Activated naive CD4-positive, alpha-beta T cell treated with anti-CD3 and anti-CD28 coated beads, Interleukin-2, amount 10 ng/mL, durations not matched to agents 7 days and 5 days (primary cell): Measurements from ENCODE around the gene ALKBH8.
"Not testable (repeated sequence)": the region's sequence is repeated elsewhere in the genome, so short reads cannot be mapped to it uniquely, and the experiment has no call there.

ENCODE experiments used
- CTCF ChIA-PET: fragments of 350-600 bp; sonication (Branson Sonifier 250); formaldehyde crosslinking; loops from one replicate; lab custom pipeline; 2021; ENCODE audit warnings: antibody characterized with exemption; lab: Charles Lee
- DNase-seq: peaks from one replicate; pipeline ENCODE4 v3.0.0-alpha.2; 2020
- H3K27ac Mint-ChIP-seq: one replicate; pipeline ENCODE4 v1.8.0; 2021; ENCODE audit warnings: mild to moderate bottlenecking, moderate library complexity, mixed read lengths
- H3K27me3 Mint-ChIP-seq: one replicate; pipeline ENCODE4 v1.8.0; 2021; ENCODE audit warnings: mild to moderate bottlenecking, mixed read lengths
- H3K36me3 Mint-ChIP-seq: one replicate; pipeline ENCODE4 v1.8.0; 2021; ENCODE audit warnings: mixed read lengths
- H3K4me1 Mint-ChIP-seq: one replicate; pipeline ENCODE4 v1.8.0; 2021; ENCODE audit warnings: mixed read lengths
- H3K4me3 Mint-ChIP-seq: one replicate; pipeline ENCODE4 v1.8.0; 2021; ENCODE audit warnings: mild to moderate bottlenecking, moderate library complexity, mixed read lengths
- H3K9me3 Mint-ChIP-seq: one replicate; pipeline ENCODE4 v1.8.0; 2021; ENCODE audit warnings: mixed read lengths

The ALKBH8 gene

DNA sequence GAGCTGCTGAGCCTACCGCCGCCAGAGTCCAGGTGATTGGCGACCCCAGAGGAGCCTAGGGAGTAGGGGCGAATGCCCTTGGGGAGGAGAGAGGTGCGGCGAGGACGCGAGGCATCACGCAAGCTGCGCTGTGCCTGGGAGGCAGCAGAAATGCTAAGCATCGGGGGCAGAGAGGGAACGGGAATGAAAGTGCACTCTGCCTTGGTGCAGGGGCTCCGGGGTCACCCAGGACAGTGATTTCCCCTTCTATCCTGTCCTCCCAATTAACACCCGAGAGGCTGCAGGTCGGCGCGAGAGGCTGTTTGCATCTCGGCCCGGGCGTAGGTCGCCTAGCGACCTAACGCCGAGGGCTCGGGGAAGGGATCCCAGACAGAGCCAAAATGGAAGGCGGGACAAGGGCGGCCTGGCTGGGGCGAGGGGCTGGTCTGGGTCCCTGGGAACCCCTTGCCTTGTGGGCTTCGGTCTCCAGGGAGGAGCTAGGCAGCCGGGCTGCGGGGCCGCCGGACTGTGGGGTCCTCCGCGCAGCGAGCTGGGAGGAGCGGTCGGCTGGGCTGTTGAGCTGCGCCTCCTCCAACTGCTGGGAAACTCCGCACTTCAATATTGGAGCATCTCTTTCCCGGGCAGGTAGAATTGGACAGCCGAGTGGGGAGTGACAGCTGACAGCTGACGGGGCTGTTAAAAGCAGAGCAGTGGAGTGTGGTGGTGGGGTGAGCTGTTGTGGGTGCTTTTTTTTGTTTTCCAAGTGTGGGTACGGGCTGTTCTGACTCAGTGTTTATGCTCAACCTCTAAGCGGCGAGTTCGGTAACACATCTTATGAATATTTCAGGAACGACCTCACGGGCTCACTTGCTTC lies 26.1 kb upstream of the ALKBH8 start:
- Mint-ChIP-seq H3K36me3 (no peaks in the 10 kb centered on the region), H3K27ac (no peak overlapping the region), H3K4me3 (peak overlapping the region; percentile 65), H3K27me3 (peaks cover 68% of the 10 kb centered on the region), H3K9me3 (no peaks in the 10 kb centered on the region), H3K4me1 (peaks cover 18% of the 10 kb centered on the region)
- DNase-seq = peak; percentile 23
- CTCF ChIA-PET = interaction anchor here (0.8 to 2.1 kb wide), 4 partner anchors 10 to 97 kb away, joined by 3 to 10 read pairs (median 3); no protein-coding TSS in a partner anchor

GRCh38 chr11:107590460-107591377 lies 25.2 kb upstream of the ALKBH8 start, which contains the start of gene ELMOD1:
Gene ELMOD1 (plus strand): TSS chr11:107591147. CDS start chr11:107618190, 27,043 bp downstream.
- Mint-ChIP-seq H3K4me3 (peak within 1 kb of the TSS; percentile 71), H3K36me3 (no peaks in the 10 kb centered on the region), H3K27me3 (peaks cover 69% of the 10 kb centered on the region), H3K4me1 (peaks cover 18% of the 10 kb centered on the region), H3K27ac (peak within 1 kb of the TSS; percentile 11), H3K9me3 (no peaks in the 10 kb centered on the region)
- CTCF ChIA-PET = interaction anchor here (1.0 to 2.1 kb wide), 3 partner anchors 11 to 98 kb away, joined by 3 to 10 read pairs (median 3); no protein-coding TSS in a partner anchor
- DNase-seq = peak; percentile 56

DNA sequence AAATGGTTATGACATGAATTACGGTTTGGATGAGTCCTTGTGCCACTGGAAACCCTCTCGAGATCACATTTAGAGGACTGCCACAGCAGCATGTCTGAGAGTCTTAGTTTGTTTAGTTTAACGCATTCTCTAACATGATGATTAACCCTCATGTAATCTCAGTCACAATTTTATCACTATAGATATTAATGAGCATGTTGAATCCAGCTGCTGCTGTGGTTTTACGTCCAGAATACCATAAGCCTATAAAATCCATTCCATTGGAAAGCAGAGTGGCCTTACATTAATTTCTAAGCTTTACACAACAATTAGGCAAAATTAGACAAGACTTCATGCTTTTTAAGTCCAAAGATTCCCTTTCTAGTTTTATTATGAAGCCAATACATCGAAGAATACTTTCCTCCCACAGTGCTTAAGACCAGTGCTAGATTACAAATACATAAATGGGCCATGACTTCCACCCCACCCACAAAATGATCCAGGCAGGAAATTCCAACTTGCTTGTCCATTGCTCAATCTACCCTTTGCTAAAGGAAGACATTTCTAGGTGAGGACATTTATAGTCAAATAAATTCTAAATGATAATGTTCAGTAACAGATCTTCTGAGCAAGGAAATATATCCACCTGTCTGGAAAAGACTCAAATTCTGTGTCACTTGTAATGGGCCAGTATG lies 21.9 kb upstream of the ALKBH8 start:
- Mint-ChIP-seq H3K27ac (no peak overlapping the region), H3K4me1 (peaks cover 18% of the 10 kb centered on the region), H3K36me3 (no peaks in the 10 kb centered on the region), H3K27me3 (peaks cover 55% of the 10 kb centered on the region), H3K4me3 (no peak overlapping the region), H3K9me3 (no peaks in the 10 kb centered on the region)
- CTCF ChIA-PET = no interaction called here
- DNase-seq = no peak

GRCh38 chr11:107583629-107584195 lies 18.2 kb upstream of the ALKBH8 start:
- Mint-ChIP-seq H3K9me3 (peaks cover 3% of the 10 kb centered on the region), H3K27ac (no peak overlapping the region), H3K4me3 (no peak overlapping the region), H3K27me3 (peaks cover 19% of the 10 kb centered on the region), H3K4me1 (no peaks in the 10 kb centered on the region), H3K36me3 (no peaks in the 10 kb centered on the region)
- no peak for DNase-seq
- CTCF ChIA-PET = interaction anchor here (1.2 kb wide), 1 partner anchor 105 kb away, joined by 5 read pairs; no protein-coding TSS in a partner anchor

- CTCF ChIA-PET = no interaction called here
- Mint-ChIP-seq H3K36me3 (no peaks in the 10 kb centered on the region), H3K9me3 (peaks cover 3% of the 10 kb centered on the region), H3K27ac (no peak overlapping the region), H3K27me3 (peaks cover 3% of the 10 kb centered on the region), H3K4me1 (no peaks in the 10 kb centered on the region), H3K4me3 (no peak overlapping the region)
- no peak for DNase-seq
Observed at GRCh38 chr11:107581147-107581546, 15.6 kb upstream of the ALKBH8 start.

GRCh38 chr11:107579169-107579568 lies 13.6 kb upstream of the ALKBH8 start:
- not testable (repeated sequence) for H3K4me1 Mint-ChIP-seq, H3K9me3 Mint-ChIP-seq, H3K36me3 Mint-ChIP-seq, H3K4me3 Mint-ChIP-seq, H3K27ac Mint-ChIP-seq, DNase-seq, H3K27me3 Mint-ChIP-seq
- CTCF ChIA-PET = interaction anchor here (1.0 to 1.3 kb wide), 2 partner anchors 110 to 161 kb away, joined by 3 to 4 read pairs; no protein-coding TSS in a partner anchor

DNA sequence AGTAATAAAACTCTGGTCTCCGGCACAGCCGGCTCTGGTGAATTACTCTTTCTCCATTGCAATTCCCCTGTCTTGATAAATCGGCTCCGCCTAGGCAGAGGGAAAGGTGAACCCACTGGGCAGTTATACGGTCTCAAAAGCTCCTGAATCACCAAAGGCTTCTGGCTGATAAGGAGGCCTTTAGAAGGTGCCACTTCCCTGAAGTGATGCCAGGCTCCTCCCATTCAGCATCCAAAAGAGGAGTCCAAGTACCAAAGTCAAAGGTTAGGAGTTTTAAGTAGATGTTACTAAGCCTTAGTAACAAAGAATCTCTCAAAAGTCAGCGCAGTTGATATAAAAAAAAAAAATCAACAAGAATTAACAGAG lies 11.8 kb upstream of the ALKBH8 start:
- no peaks in the 10 kb centered on the region for H3K27me3 Mint-ChIP-seq
- no peak overlapping the region for H3K4me3 Mint-ChIP-seq
- no peak overlapping the region for H3K27ac Mint-ChIP-seq
- no peak for DNase-seq
- CTCF ChIA-PET = interaction anchor here (0.8 to 2.1 kb wide), 7 partner anchors 14 to 164 kb away, joined by 3 to 29 read pairs (median 3); no protein-coding TSS in a partner anchor
- H3K36me3 Mint-ChIP-seq = no peaks in the 10 kb centered on the region
- peaks cover 3% of the 10 kb centered on the region for H3K9me3 Mint-ChIP-seq
- no peaks in the 10 kb centered on the region for H3K4me1 Mint-ChIP-seq

- H3K36me3 Mint-ChIP-seq = not testable (repeated sequence)
Observed at GRCh38 chr11:107576497-107577345, 11.2 kb upstream of the ALKBH8 start.

GRCh38 chr11:107573438-107573837 lies 7.9 kb upstream of the ALKBH8 start:
- H3K4me1 Mint-ChIP-seq = no peaks in the 10 kb centered on the region
- no peaks in the 10 kb centered on the region for H3K27me3 Mint-ChIP-seq
- CTCF ChIA-PET = interaction anchor here (0.9 to 1.6 kb wide), 4 partner anchors 10 to 116 kb away, joined by 3 to 10 read pairs (median 5); no protein-coding TSS in a partner anchor
- DNase-seq = no peak
- H3K36me3 Mint-ChIP-seq = no peaks in the 10 kb centered on the region
- H3K27ac Mint-ChIP-seq = no peak overlapping the region
- no peaks in the 10 kb centered on the region for H3K9me3 Mint-ChIP-seq
- H3K4me3 Mint-ChIP-seq = no peak overlapping the region

More at GRCh38 chr11:107576497-107577345, 11.2 kb upstream of the ALKBH8 start:
- H3K27ac Mint-ChIP-seq, H3K4me3 Mint-ChIP-seq, H3K4me1 Mint-ChIP-seq, H3K9me3 Mint-ChIP-seq, H3K27me3 Mint-ChIP-seq: not testable (repeated sequence)
- CTCF ChIA-PET = interaction anchor here (0.8 to 2.1 kb wide), 7 partner anchors 13 to 263 kb away, joined by 3 to 29 read pairs (median 3); no protein-coding TSS in a partner anchor
- DNase-seq = peak; percentile 67

GRCh38 chr11:107570015-107570414 lies 4.5 kb upstream of the ALKBH8 start:
- no peak for DNase-seq
- Mint-ChIP-seq H3K27ac (no peak overlapping the region), H3K27me3 (no peaks in the 10 kb centered on the region), H3K9me3 (no peaks in the 10 kb centered on the region), H3K4me3 (no peak overlapping the region), H3K36me3 (no peaks in the 10 kb centered on the region), H3K4me1 (peaks cover 21% of the 10 kb centered on the region)
- CTCF ChIA-PET = interaction anchor here (1.7 kb wide), 1 partner anchor 13 kb away, joined by 3 read pairs; no protein-coding TSS in a partner anchor

GRCh38 chr11:107567739-107568335 lies 2.3 kb upstream of the ALKBH8 start:
- Mint-ChIP-seq H3K4me1 (peaks cover 38% of the 10 kb centered on the region), H3K36me3 (no peaks in the 10 kb centered on the region), H3K27ac (no peak overlapping the region), H3K4me3 (no peak overlapping the region), H3K27me3 (no peaks in the 10 kb centered on the region), H3K9me3 (no peaks in the 10 kb centered on the region)
- CTCF ChIA-PET = interaction anchor here (3.2 to 7.1 kb wide), 2 partner anchors 18 to 121 kb away, joined by 12 to 49 read pairs; no protein-coding TSS in a partner anchor
- no peak for DNase-seq

DNA sequence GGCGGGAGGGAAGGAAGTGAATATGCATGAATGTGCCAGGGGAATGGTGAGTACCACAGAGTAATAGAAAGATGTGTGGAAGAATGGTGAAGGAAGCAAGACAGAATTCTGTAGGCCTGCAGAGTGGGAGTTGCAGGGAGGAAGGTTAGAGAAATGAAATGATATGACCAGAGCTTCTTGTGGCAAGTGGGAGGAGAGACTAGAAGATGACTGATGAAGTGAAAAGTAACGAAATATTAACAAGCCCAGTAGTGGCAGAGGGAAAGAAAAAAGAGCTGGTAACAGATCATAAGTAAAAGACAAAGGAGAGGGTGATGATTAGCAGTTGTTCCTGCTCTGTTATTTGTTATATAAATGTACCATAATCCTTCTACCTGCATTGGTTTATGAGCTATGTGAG lies 1.0 kb upstream of the ALKBH8 start:
- H3K4me3 Mint-ChIP-seq = peak overlapping the region; percentile 93
- H3K27me3 Mint-ChIP-seq = no peaks in the 10 kb centered on the region
- peaks cover 3% of the 10 kb centered on the region for H3K36me3 Mint-ChIP-seq
- peaks cover 44% of the 10 kb centered on the region for H3K4me1 Mint-ChIP-seq
- peak overlapping the region; percentile 92 for H3K27ac Mint-ChIP-seq
- H3K9me3 Mint-ChIP-seq = no peaks in the 10 kb centered on the region
- DNase-seq = no peak
- CTCF ChIA-PET = interaction anchor here (0.8 to 7.1 kb wide), 4 partner anchors 17 to 123 kb away, joined by 3 to 49 read pairs (median 8); no protein-coding TSS in a partner anchor
